WERI-Rb-1 (cell line): ENCODE measurements around the gene EEF1A2.
A peak's percentile ranks its signal among the peaks of the same experiment; 100 is the strongest.

ENCODE experiments used
- DNase-seq: peaks from one replicate; pipeline ENCODE4 v3.0.0-alpha.2; 2020
- H3K27ac ChIP-seq: fragments of 250-450 bp; sonication (Bioruptor Pico); 2 replicates; pipeline ENCODE4 v1.5.1; 2020; ENCODE audit warnings: mild to moderate bottlenecking, moderate library complexity
- H3K27me3 ChIP-seq: fragments of 250-450 bp; sonication (Bioruptor Pico); 2 replicates; pipeline ENCODE4 v1.5.1; 2021; ENCODE audit warnings: mild to moderate bottlenecking, low read depth, moderate library complexity; ENCODE audit not compliant: insufficient read depth, severe bottlenecking
- H3K36me3 ChIP-seq: fragments of 250-450 bp; sonication (Bioruptor Pico); 2 replicates; pipeline ENCODE4 v1.5.1; 2020; ENCODE audit warnings: mild to moderate bottlenecking, moderate library complexity
- H3K4me3 ChIP-seq: 2 replicates; pipeline ENCODE4 v1.5.1; 2011; ENCODE audit warnings: low read depth, mild to moderate bottlenecking, control low read depth, low read length
- H3K9me3 ChIP-seq: fragments of 250-450 bp; sonication (Bioruptor Pico); 2 replicates; pipeline ENCODE4 v1.5.1; 2021; ENCODE audit warnings: mild to moderate bottlenecking, moderate library complexity; ENCODE audit not compliant: severe bottlenecking
- TF ChIP-seq, protein P1 (sequence below): IDR thresholded peaks from 2 replicates; pipeline ENCODE4 v1.5.1; 2011; ENCODE audit warnings: low read depth, mild to moderate bottlenecking, control low read depth, inconsistent platforms, low read length

EEF1A2 gene

DNA sequence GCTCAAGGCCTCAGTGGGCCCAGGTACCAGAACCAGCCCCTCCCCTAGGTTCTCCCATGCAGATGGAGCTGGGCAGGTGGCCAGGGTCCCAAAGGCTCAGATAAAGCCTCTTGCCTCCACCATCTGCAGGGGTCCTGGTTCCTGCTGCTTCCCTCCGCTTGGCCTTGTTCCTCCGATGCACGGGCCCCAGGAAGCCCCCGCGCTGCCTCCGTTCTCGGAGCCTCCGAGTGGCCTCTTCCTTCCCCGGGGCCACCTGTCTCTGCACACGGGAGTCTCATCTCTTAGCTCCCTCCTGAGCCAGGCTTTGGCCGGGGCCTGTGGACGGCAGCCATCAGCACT lies 40.2 kb upstream of the EEF1A2 start:
- H3K9me3 ChIP-seq, result no peaks in the 10 kb centered on the region
- TF ChIP-seq, protein P1, sequence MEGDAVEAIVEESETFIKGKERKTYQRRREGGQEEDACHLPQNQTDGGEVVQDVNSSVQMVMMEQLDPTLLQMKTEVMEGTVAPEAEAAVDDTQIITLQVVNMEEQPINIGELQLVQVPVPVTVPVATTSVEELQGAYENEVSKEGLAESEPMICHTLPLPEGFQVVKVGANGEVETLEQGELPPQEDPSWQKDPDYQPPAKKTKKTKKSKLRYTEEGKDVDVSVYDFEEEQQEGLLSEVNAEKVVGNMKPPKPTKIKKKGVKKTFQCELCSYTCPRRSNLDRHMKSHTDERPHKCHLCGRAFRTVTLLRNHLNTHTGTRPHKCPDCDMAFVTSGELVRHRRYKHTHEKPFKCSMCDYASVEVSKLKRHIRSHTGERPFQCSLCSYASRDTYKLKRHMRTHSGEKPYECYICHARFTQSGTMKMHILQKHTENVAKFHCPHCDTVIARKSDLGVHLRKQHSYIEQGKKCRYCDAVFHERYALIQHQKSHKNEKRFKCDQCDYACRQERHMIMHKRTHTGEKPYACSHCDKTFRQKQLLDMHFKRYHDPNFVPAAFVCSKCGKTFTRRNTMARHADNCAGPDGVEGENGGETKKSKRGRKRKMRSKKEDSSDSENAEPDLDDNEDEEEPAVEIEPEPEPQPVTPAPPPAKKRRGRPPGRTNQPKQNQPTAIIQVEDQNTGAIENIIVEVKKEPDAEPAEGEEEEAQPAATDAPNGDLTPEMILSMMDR, result no peak
- peak overlapping the region; percentile 26 for H3K27ac ChIP-seq
- H3K36me3 ChIP-seq, result no peaks in the 10 kb centered on the region
- no peak for DNase-seq
- no peak overlapping the region for H3K4me3 ChIP-seq
- H3K27me3 ChIP-seq, result no peaks in the 10 kb centered on the region

DNA sequence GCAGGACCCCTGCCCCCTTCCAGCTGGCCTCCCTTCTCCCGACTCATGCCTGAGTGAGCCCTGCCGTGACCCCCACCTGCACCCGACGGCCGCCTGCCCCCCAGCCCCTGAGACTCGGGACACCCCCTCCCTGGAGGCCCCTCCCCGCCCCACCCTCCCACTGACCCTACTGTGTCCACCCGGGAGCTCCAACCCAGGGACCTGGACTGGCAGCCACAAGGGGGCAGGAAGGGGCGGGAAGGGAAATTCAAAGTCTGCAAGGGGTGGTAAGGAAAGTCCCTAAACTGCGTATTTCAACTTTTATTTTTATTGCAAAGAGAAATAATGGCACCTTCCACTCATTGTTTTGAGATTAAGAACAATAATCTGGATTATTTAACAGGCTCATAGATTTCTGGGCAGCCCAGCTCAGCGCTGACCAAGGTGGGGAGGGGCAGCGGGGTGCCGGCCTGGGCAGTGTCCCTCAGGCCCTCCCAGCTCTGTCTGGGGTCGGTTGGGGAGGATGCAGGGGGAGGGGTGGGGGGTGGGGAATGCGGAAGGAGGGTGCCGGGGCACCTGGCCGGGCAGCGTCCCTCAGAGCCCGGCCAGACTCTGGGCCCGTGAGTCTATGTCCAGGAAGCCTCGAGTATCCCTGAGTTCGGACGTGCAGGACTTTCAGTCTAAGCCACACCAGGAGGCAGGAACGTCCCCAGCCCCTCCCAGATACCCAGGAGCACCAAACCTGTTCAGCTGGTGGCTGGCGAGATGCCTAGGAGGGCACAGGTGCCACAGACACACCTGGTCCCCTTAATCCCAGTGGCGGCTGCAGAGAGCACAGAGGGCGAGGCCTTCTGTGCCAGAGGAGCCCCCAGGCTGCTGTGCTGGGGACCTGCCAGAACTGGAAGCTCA lies 39.6 kb upstream of the EEF1A2 start:
- H3K27ac ChIP-seq, result peak overlapping the region; percentile 49
- no peaks in the 10 kb centered on the region for H3K36me3 ChIP-seq
- no peaks in the 10 kb centered on the region for H3K27me3 ChIP-seq
- H3K4me3 ChIP-seq, result peak overlapping the region; percentile 25
- TF ChIP-seq, protein P1, result peak; percentile 33; the same call in 1 of the 2 replicates
- H3K9me3 ChIP-seq, result no peaks in the 10 kb centered on the region
- peak; percentile 80 for DNase-seq

DNA sequence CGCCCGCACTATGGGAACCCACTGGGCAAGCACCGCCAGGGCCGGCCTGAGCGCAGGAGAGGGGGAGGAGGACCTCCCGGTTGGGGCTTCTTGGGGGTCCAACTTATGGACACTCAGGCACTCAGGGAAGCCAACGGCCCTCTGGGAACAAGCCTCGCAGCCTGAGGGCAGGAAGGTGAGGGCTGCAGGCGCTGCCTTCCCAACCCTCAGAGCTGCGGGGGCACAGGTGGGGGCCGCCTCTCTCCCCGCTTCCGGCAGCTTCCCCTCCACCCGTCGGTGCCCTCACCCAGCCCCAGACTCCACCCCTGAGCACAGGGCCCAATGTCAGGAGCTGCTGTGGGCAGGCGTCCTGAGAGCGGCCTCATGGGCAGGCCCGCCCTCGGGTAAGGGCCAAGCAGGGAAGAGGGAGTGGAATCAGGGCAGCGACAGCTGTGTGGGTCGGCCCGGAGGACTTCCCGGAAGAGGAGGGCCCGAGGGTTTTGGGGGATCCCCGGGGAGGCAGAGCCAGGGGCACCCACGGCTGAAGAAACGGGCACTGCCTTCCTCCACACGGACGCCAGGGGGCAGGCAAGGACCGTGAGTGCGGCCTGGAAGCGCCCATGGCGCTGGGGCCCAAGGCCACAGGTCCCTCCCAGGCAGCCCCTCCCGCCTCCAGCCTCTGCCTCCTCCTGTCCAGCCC lies 38.8 kb upstream of the EEF1A2 start:
- Histone ChIP-seq H3K36me3 (no peaks in the 10 kb centered on the region), H3K9me3 (no peaks in the 10 kb centered on the region), H3K27me3 (no peaks in the 10 kb centered on the region), H3K27ac (peak overlapping the region; percentile 49), H3K4me3 (peak overlapping the region; percentile 33)
- DNase-seq, result peak; percentile 92
- TF ChIP-seq, protein P1, result peak; percentile 99

DNA sequence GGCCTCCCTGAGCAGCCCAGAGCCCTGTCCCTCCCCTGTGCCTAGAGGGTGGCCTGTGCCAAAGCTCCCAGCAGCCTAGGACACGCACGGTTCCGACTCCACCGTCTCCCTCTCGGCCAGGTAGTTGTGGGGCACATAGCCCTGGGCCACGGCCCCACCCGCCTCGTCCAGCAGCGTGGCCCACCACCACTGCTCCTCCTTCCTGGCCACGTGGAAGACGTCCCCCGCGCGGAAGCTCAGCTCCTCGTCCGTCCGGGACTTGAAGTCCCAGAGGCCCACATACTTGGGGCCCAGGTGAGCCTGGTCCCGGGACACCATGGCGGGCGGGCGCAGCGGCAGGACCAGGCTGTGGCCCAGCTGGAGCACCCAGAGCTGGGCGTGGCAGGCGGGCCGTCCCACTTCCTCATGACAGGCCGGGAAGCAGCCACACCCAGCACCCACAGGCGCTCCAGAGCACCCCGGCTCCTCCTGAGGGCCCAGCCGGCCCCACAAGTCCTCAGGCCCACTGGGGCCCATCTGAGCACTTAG lies 38.2 kb upstream of the EEF1A2 start, which contains the start of gene PTK6:
PTK6 (minus strand) TSS at position 380 of the 528 bp plus-strand sequence; CDS start at position 318, 62 bp downstream.
- no peak for DNase-seq
- Histone ChIP-seq H3K36me3 (no peaks in the 10 kb centered on the region), H3K27ac (peak within 1 kb of the TSS; percentile 49), H3K27me3 (no peaks in the 10 kb centered on the region), H3K4me3 (peak within 1 kb of the TSS; percentile 33), H3K9me3 (no peaks in the 10 kb centered on the region)
- TF ChIP-seq, protein P1, result no peak

DNA sequence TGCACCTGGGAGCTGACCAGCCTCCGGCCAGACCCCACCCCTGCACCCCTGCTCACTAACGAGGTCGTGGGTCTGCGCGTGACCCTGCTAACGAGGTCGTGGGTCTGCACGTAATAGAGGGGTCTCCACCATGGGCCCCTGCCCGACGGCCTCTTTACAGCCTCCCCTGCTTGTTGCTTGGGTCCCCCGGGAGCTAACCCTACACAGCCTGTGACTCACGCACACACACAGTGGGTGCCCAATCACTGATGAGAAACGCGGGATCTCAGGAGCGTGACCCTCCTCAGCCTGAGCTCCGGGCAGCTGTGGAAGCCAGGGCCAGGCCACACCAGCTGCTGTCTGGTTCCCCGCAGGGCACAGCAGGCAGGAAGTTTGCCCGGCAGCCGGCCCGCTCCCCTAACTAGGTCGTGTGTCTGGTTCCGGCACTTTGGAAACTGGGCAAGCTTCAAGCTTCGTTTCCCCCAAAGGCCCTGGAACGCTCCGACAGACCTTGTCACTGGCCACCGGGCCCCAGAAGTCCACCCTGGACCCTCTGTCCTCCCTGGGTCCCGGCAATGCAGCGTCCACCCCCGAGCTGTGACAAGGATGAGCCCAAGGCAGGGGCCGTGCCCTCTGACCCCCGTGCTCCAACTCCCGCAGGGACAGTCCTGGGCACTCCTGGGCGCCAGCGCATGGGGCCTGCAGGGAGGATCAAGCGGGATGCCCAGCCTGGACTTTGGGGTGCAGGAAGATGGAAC lies 37.5 kb upstream of the EEF1A2 start:
- no peak overlapping the region for H3K4me3 ChIP-seq
- TF ChIP-seq, protein P1, result no peak
- no peaks in the 10 kb centered on the region for H3K9me3 ChIP-seq
- no peak overlapping the region for H3K27ac ChIP-seq
- peak; percentile 15 for DNase-seq
- no peaks in the 10 kb centered on the region for H3K36me3 ChIP-seq
- no peaks in the 10 kb centered on the region for H3K27me3 ChIP-seq
